Smooth muscle cell (in vitro differentiated cells): ENCODE data around the gene CCL11. TPM values are rescaled to one million over a fixed set of nuclear protein-coding genes. Genes with fewer than 3 reads are reported as not detected.

Experiments used
- DNase-seq: peaks from one replicate; lab custom pipeline; 2025; ENCODE audit not compliant: unreplicated experiment; lab: John Stamatoyannopoulos, UW
- H2AFZ ChIP-seq: fragments of 200-600 bp; sonication (generic); 2 replicates; pipeline ENCODE4 v1.6.0; 2016; ENCODE audit warnings: antibody characterized with exemption, low read depth, mild to moderate bottlenecking
- H3F3A ChIP-seq: fragments of 200-600 bp; sonication (generic); 2 replicates; pipeline ENCODE4 v1.6.0; 2017; ENCODE audit warnings: antibody characterized with exemption, low read depth
- H3K27ac ChIP-seq: fragments of 200-600 bp; sonication (generic); 2 replicates; pipeline ENCODE4 v1.5.1; 2016; ENCODE audit warnings: low read depth, mild to moderate bottlenecking
- H3K27me3 ChIP-seq: fragments of 200-600 bp; sonication (generic); 2 replicates; pipeline ENCODE4 v1.6.1; 2016; ENCODE audit warnings: low read depth, mild to moderate bottlenecking
- H3K36me3 ChIP-seq: fragments of 200-600 bp; sonication (generic); 2 replicates; pipeline ENCODE4 v1.5.1; 2016; ENCODE audit warnings: low read depth
- H3K4me1 ChIP-seq: fragments of 200-600 bp; sonication (generic); 2 replicates; pipeline ENCODE4 v1.5.1; 2016; ENCODE audit warnings: low read depth
- H3K4me2 ChIP-seq: fragments of 200-600 bp; sonication (generic); 2 replicates; pipeline ENCODE4 v1.6.0; 2016; ENCODE audit warnings: mild to moderate bottlenecking
- H3K4me3 ChIP-seq: fragments of 200-600 bp; sonication (generic); 2 replicates; pipeline ENCODE4 v1.5.1; 2016; ENCODE audit warnings: mild to moderate bottlenecking
- H3K79me2 ChIP-seq: fragments of 200-600 bp; sonication (generic); 2 replicates; pipeline ENCODE4 v1.6.0; 2016; ENCODE audit warnings: low read depth, mild to moderate bottlenecking
- H3K9ac ChIP-seq: fragments of 200-600 bp; sonication (generic); 2 replicates; pipeline ENCODE4 v1.6.0; 2016; ENCODE audit warnings: low read depth
- H3K9me3 ChIP-seq: fragments of 200-600 bp; sonication (generic); replicated peaks from 2 replicates; pipeline ENCODE4 v1.5.1; 2016; ENCODE audit warnings: low read depth
- H4K20me1 ChIP-seq: fragments of 200-600 bp; sonication (generic); 2 replicates; pipeline ENCODE4 v1.6.0; 2016; ENCODE audit warnings: low read depth
- CTCF ChIP-seq: fragments of 200-600 bp; sonication (generic); IDR thresholded peaks from 2 replicates; pipeline ENCODE4 v1.5.1; 2017; ENCODE audit warnings: borderline replicate concordance, mild to moderate bottlenecking, antibody characterized with exemption; ENCODE audit not compliant: insufficient read depth, poor library complexity, severe bottlenecking
- WGBS: methylation state at CpG from one replicate; pipeline ENCODE4 v1.1.7; 2016; ENCODE audit warnings: low lambda C conversion rate; 5-methylcytosine and 5-hydroxymethylcytosine counted together
- polyA plus RNA-seq: library from polyadenylated mRNA; unstranded; fragments of >200 nt; fragmentation: Nextera tagmentation; extraction: Ambion mirVana; gene quantifications from 2 replicates; pipeline ENCODE4 v1.2.1, GENCODE V29; 2016
- total RNA-seq: library from RNA; depleted of rRNA; stranded (reverse); fragments of >200 nt; gene quantifications from 2 replicates; pipeline ENCODE4 v1.2.3, GENCODE V29; 2014

CCL11 gene
- total and polyA plus RNA-seq, 2 experiments from 2014 or later, result not detected

- Histone ChIP-seq H3K4me3 (no peak overlapping the region), H4K20me1 (no peaks in the 10 kb centered on the region), H3K9ac (no peak overlapping the region), H3K4me2 (no peak overlapping the region), H3K79me2 (no peaks in the 10 kb centered on the region), H3K27me3 (no peaks in the 10 kb centered on the region), H3K27ac (no peak overlapping the region), H3F3A (no peaks in the 10 kb centered on the region), H2AFZ (no peak overlapping the region), H3K9me3 (no peaks in the 10 kb centered on the region), H3K36me3 (no peaks in the 10 kb centered on the region), H3K4me1 (no peaks in the 10 kb centered on the region)
- no peak for DNase-seq
- no peak for TF ChIP-seq CTCF
- 95% methylated on average over 1 of the region's 1 CpG for WGBS
Observed at GRCh38 chr17:34246446-34246845, 39.1 kb upstream of the CCL11 start.

GRCh38 chr17:34246881-34247280, 38.7 kb upstream of the CCL11 start:
- Histone ChIP-seq H3F3A (no peaks in the 10 kb centered on the region), H3K4me2 (no peak overlapping the region), H3K9me3 (no peaks in the 10 kb centered on the region), H3K27me3 (no peaks in the 10 kb centered on the region), H3K27ac (no peak overlapping the region), H3K9ac (no peak overlapping the region), H4K20me1 (no peaks in the 10 kb centered on the region), H3K36me3 (no peaks in the 10 kb centered on the region), H2AFZ (no peak overlapping the region), H3K4me3 (no peak overlapping the region), H3K4me1 (no peaks in the 10 kb centered on the region), H3K79me2 (no peaks in the 10 kb centered on the region)
- WGBS, result 89% methylated on average over 3 of the region's 3 CpGs
- TF ChIP-seq CTCF, result no peak
- DNase-seq, result no peak

GRCh38 chr17:34248511-34249024, 37.0 kb upstream of the CCL11 start:
- no peak for DNase-seq
- H3K4me1 ChIP-seq, result peaks cover 6% of the 10 kb centered on the region
- H3K9ac ChIP-seq, result peak overlapping the region; percentile 21
- H3K27ac ChIP-seq, result peak overlapping the region; percentile 60
- H3F3A ChIP-seq, result peaks cover 13% of the 10 kb centered on the region
- no peak overlapping the region for H2AFZ ChIP-seq
- peak overlapping the region; percentile 53 for H3K4me2 ChIP-seq
- no peak for TF ChIP-seq CTCF
- H3K9me3 ChIP-seq, result no peaks in the 10 kb centered on the region
- 76% methylated on average over 6 of the region's 6 CpGs for WGBS
- no peaks in the 10 kb centered on the region for H3K36me3 ChIP-seq
- no peaks in the 10 kb centered on the region for H3K27me3 ChIP-seq
- no peaks in the 10 kb centered on the region for H3K79me2 ChIP-seq
- no peak overlapping the region for H3K4me3 ChIP-seq
- no peaks in the 10 kb centered on the region for H4K20me1 ChIP-seq

GRCh38 chr17:34249061-34249460, 36.5 kb upstream of the CCL11 start:
- DNase-seq, result no peak
- Histone ChIP-seq H3K4me1 (peaks cover 8% of the 10 kb centered on the region), H3K4me3 (no peak overlapping the region), H3K9ac (peak overlapping the region; percentile 21), H3K4me2 (peak overlapping the region; percentile 53), H4K20me1 (no peaks in the 10 kb centered on the region), H3K27me3 (no peaks in the 10 kb centered on the region), H3K9me3 (no peaks in the 10 kb centered on the region), H2AFZ (no peak overlapping the region), H3K27ac (peak overlapping the region; percentile 60), H3K36me3 (no peaks in the 10 kb centered on the region), H3F3A (peaks cover 17% of the 10 kb centered on the region), H3K79me2 (no peaks in the 10 kb centered on the region)
- TF ChIP-seq CTCF, result no peak
- WGBS, result 82% methylated on average over 1 of the region's 1 CpG
